ENCODE results near the gene ANLN. TPM values are rescaled to one million over a fixed set of nuclear protein-coding genes. Genes with fewer than 3 reads are reported as not detected.
A peak's percentile ranks its signal among the peaks of the same experiment; 100 is the strongest.

Gene ANLN
- polyA plus RNA-seq, 1 donor from 2014 or later: 5.8 TPM

DNA sequence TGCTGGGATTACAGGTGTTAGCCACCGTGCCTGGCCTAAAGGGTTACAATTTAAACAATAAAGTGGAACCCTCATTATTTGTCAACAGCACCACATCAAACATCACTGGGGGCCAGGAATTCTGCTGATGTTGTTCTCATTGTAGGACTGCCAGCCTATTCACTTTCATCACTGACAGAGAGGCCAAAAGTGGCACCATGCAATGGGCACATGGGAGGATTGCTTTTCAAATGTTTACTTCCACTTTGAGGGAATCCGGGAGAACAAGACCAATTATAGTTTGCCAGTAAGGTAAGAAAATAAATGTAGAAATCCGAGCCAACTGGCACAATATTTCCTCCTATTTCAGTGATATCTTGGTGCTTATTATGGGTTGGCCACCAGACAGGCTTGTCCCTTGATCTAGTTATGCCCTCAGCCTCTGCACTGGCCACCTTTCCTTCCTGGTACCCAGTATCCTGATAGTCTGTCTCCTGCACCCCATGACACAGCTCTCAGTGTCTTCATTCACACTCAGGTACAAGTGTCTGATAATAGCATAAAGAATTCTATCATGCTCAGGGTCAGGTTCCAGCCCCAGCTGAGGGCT lies 82.6 kb downstream of the ANLN start:
- no peak overlapping the region for H3K27ac ChIP-seq (ENCODE audit: low read length)
- H3K9me2 ChIP-seq (ENCODE audit: insufficient read depth, low read length): no peaks in the 10 kb centered on the region
- no peaks in the 10 kb centered on the region for H3K27me3 ChIP-seq (ENCODE audit: insufficient read depth, low read depth, low read length)
- no peak overlapping the region for H2AFZ ChIP-seq (ENCODE audit: low read depth, low read length)
- no peaks in the 10 kb centered on the region for H3K79me2 ChIP-seq (replicated peaks; ENCODE audit: insufficient read depth, low read length)
- TF ChIP-seq, protein P1, sequence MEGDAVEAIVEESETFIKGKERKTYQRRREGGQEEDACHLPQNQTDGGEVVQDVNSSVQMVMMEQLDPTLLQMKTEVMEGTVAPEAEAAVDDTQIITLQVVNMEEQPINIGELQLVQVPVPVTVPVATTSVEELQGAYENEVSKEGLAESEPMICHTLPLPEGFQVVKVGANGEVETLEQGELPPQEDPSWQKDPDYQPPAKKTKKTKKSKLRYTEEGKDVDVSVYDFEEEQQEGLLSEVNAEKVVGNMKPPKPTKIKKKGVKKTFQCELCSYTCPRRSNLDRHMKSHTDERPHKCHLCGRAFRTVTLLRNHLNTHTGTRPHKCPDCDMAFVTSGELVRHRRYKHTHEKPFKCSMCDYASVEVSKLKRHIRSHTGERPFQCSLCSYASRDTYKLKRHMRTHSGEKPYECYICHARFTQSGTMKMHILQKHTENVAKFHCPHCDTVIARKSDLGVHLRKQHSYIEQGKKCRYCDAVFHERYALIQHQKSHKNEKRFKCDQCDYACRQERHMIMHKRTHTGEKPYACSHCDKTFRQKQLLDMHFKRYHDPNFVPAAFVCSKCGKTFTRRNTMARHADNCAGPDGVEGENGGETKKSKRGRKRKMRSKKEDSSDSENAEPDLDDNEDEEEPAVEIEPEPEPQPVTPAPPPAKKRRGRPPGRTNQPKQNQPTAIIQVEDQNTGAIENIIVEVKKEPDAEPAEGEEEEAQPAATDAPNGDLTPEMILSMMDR (IDR thresholded peaks at IDR 0.05; ENCODE audit: poor library complexity, severe bottlenecking): no peak
- TF ChIP-seq EZH2 (IDR thresholded peaks at IDR 0.05; ENCODE audit: borderline replicate concordance, insufficient read depth, low read length, poor library complexity, severe bottlenecking) (no peak), POLR2AphosphoS5 (IDR thresholded peaks at IDR 0.05) (no peak), TAF1 (IDR thresholded peaks at IDR 0.05; ENCODE audit: low read depth) (no peak), SMC3 (conservative IDR thresholded peaks at IDR 0.05; ENCODE audit: poor library complexity) (no peak), EP300 (conservative IDR thresholded peaks at IDR 0.05; ENCODE audit: poor library complexity, severe bottlenecking) (no peak), RAD21 (conservative IDR thresholded peaks at IDR 0.05) (no peak), MXI1 (conservative IDR thresholded peaks at IDR 0.05; ENCODE audit: poor library complexity, severe bottlenecking) (no peak)
- TF ChIP-seq, protein P2, sequence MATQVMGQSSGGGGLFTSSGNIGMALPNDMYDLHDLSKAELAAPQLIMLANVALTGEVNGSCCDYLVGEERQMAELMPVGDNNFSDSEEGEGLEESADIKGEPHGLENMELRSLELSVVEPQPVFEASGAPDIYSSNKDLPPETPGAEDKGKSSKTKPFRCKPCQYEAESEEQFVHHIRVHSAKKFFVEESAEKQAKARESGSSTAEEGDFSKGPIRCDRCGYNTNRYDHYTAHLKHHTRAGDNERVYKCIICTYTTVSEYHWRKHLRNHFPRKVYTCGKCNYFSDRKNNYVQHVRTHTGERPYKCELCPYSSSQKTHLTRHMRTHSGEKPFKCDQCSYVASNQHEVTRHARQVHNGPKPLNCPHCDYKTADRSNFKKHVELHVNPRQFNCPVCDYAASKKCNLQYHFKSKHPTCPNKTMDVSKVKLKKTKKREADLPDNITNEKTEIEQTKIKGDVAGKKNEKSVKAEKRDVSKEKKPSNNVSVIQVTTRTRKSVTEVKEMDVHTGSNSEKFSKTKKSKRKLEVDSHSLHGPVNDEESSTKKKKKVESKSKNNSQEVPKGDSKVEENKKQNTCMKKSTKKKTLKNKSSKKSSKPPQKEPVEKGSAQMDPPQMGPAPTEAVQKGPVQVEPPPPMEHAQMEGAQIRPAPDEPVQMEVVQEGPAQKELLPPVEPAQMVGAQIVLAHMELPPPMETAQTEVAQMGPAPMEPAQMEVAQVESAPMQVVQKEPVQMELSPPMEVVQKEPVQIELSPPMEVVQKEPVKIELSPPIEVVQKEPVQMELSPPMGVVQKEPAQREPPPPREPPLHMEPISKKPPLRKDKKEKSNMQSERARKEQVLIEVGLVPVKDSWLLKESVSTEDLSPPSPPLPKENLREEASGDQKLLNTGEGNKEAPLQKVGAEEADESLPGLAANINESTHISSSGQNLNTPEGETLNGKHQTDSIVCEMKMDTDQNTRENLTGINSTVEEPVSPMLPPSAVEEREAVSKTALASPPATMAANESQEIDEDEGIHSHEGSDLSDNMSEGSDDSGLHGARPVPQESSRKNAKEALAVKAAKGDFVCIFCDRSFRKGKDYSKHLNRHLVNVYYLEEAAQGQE (IDR thresholded peaks at IDR 0.05; ENCODE audit: borderline replicate concordance): no peak
- H3F3A ChIP-seq (ENCODE audit: insufficient read depth, low read length, poor library complexity, severe bottlenecking): no peaks in the 10 kb centered on the region
- no peak overlapping the region for H3K4me3 ChIP-seq (ENCODE audit: low read length)
- no peaks in the 10 kb centered on the region for H3K9me3 ChIP-seq (ENCODE audit: low read length)
- no peaks in the 10 kb centered on the region for H4K20me1 ChIP-seq (ENCODE audit: insufficient read depth)
- H3K9ac ChIP-seq (ENCODE audit: low read length): no peak overlapping the region
- H3K36me3 ChIP-seq (ENCODE audit: insufficient read depth, low read length): no peaks in the 10 kb centered on the region
- no peak overlapping the region for H3K4me2 ChIP-seq (ENCODE audit: low read length)

DNA sequence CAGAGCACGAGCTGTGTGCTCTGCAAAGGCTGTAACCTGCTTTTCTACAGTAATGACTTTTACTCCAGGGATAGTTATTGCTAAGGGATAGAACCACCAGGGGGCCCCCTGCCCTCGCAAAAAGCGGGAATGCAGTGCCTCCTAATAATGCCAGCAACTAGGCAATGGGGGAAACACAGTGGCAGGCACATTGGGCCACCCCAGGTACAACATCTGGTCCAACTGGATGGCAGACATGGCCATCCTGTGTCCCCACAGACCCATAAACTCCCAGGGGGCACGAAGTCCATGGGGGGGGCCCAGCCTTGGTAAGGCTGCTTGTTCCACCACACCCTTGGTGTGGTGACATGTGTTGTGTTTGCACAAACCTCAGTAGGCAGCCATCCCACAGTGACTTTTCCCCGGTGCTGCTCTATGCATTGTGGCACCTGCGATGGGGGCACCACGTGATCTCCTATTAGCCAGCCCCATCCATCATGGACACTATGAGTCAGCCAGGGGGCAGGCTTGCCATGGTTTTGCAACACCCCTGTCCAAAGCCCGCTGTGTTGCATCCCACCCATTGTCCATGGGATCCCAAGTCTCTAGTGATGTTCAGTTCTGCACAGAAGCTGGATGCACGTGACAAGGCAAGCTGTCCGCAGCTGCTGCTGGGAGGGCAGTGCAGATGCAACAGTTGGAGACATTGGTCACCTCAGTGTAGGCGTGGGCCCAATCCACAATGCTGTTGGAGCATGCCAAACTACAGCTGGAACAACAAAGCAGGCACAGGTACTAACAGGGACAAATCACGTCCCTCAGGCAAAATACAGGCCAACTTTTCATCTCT lies 84.0 kb downstream of the ANLN start:
- Histone ChIP-seq H3K4me2 (ENCODE audit: low read length) (no peak overlapping the region), H3K27ac (ENCODE audit: low read length) (no peak overlapping the region)

More for the DNA sequence above, 84.0 kb downstream of the ANLN start:
- no peak overlapping the region for H2AFZ ChIP-seq (ENCODE audit: low read depth, low read length)
- H3K9me2 ChIP-seq (ENCODE audit: insufficient read depth, low read length): no peaks in the 10 kb centered on the region
- H4K20me1 ChIP-seq (ENCODE audit: insufficient read depth): no peaks in the 10 kb centered on the region
- TF ChIP-seq, protein P1 (IDR thresholded peaks at IDR 0.05; ENCODE audit: poor library complexity, severe bottlenecking): peak; percentile 51
- TF ChIP-seq SMC3 (conservative IDR thresholded peaks at IDR 0.05; ENCODE audit: poor library complexity) (peak; percentile 58), POLR2AphosphoS5 (IDR thresholded peaks at IDR 0.05) (no peak), RAD21 (conservative IDR thresholded peaks at IDR 0.05) (peak; percentile 54)
- no peaks in the 10 kb centered on the region for H3K79me2 ChIP-seq (replicated peaks; ENCODE audit: insufficient read depth, low read length)
- H3K4me3 ChIP-seq (ENCODE audit: low read length): no peak overlapping the region
- no peaks in the 10 kb centered on the region for H3F3A ChIP-seq (ENCODE audit: insufficient read depth, low read length, poor library complexity, severe bottlenecking)
- H3K36me3 ChIP-seq (ENCODE audit: insufficient read depth, low read length): no peaks in the 10 kb centered on the region
- H3K9me3 ChIP-seq (ENCODE audit: low read length): no peaks in the 10 kb centered on the region
- H3K27me3 ChIP-seq (ENCODE audit: insufficient read depth, low read depth, low read length): no peaks in the 10 kb centered on the region
- H3K9ac ChIP-seq (ENCODE audit: low read length): no peak overlapping the region

Measured in neural cell (in vitro differentiated cells).